Keratinocyte (primary cell): ENCODE results near the gene GPC5. TPM values are rescaled to one million over a fixed set of nuclear protein-coding genes. Genes with fewer than 3 reads are reported as not detected.

Experiments
- DNase-seq: peaks from one replicate; pipeline ENCODE4 v3.0.0-alpha.2; 2011; ENCODE audit warnings: low read depth, missing footprints, low spot score
- FAIRE-seq: peaks from 2 replicates; lab custom pipeline; 2011; peaks lifted over from hg19 to GRCh38; lab: Jason Lieb, UNC
- H2AFZ ChIP-seq: 2 replicates; pipeline ENCODE4 v1.6.0; 2012; ENCODE audit warnings: low read length, control low read depth, inconsistent platforms; ENCODE audit not compliant: control insufficient read depth
- H3K27ac ChIP-seq: 2 replicates; pipeline ENCODE4 v1.5.1; 2011; ENCODE audit warnings: low read length; ENCODE audit not compliant: control insufficient read depth, insufficient read depth
- H3K27me3 ChIP-seq: 3 replicates; pipeline ENCODE4 v1.6.0; 2011; ENCODE audit warnings: low read length; ENCODE audit not compliant: control insufficient read depth, insufficient read depth; ENCODE audit errors: extremely low read depth
- H3K36me3 ChIP-seq, 2 experiments: 2 replicates in 1 of 2; 3 replicates in 1 of 2; pipeline ENCODE4 v1.5.1; 2011; ENCODE audit warnings: low read length in 2 of 2, mild to moderate bottlenecking in 1 of 2; ENCODE audit not compliant: control insufficient read depth in 2 of 2, insufficient read depth in 2 of 2; ENCODE audit errors: extremely low read depth in 1 of 2
- H3K4me1 ChIP-seq: 3 replicates; pipeline ENCODE4 v1.5.1; 2011; ENCODE audit warnings: low read length; ENCODE audit not compliant: control insufficient read depth, insufficient read depth; ENCODE audit errors: extremely low read depth
- H3K4me2 ChIP-seq: 3 replicates; pipeline ENCODE4 v1.6.0; 2011; ENCODE audit warnings: low read depth, low read length; ENCODE audit not compliant: control insufficient read depth, insufficient read depth; ENCODE audit errors: extremely low read depth
- H3K4me3 ChIP-seq, 3 experiments: fragments of 200-600 bp in 1 of 3; sonication (generic) in 1 of 3; 2 replicates in 2 of 3; 3 replicates in 1 of 3; pipeline ENCODE4 v1.5.1; 2011 to 2016; ENCODE audit warnings: low read length in 3 of 3, mild to moderate bottlenecking in 3 of 3, control low read depth in 2 of 3, inconsistent platforms in 1 of 3, low read depth in 1 of 3, mixed read lengths in 1 of 3, mixed run types in 1 of 3, moderate library complexity in 1 of 3; ENCODE audit not compliant: control insufficient read depth in 2 of 3, insufficient read depth in 2 of 3; ENCODE audit errors: extremely low read depth in 1 of 3
- H3K79me2 ChIP-seq: 2 replicates; pipeline ENCODE4 v1.6.0; 2012; ENCODE audit warnings: low read length; ENCODE audit not compliant: control insufficient read depth, insufficient read depth
- H3K9ac ChIP-seq: 3 replicates; pipeline ENCODE4 v1.6.0; 2011; ENCODE audit warnings: low read length; ENCODE audit not compliant: control insufficient read depth, insufficient read depth; ENCODE audit errors: extremely low read depth
- H3K9me1 ChIP-seq: 3 replicates; pipeline ENCODE4 v1.6.0; 2011; ENCODE audit warnings: low read length; ENCODE audit not compliant: control insufficient read depth, insufficient read depth; ENCODE audit errors: extremely low read depth
- H3K9me3 ChIP-seq: 2 replicates; pipeline ENCODE4 v1.5.1; 2012; ENCODE audit warnings: low read depth, low read length; ENCODE audit not compliant: control insufficient read depth
- H4K20me1 ChIP-seq: 3 replicates; pipeline ENCODE4 v1.6.0; 2011; ENCODE audit warnings: low read length; ENCODE audit not compliant: control insufficient read depth, insufficient read depth; ENCODE audit errors: extremely low read depth
- EZH2 ChIP-seq: IDR thresholded peaks from one replicate; pipeline ENCODE4 v1.6.1; 2012; ENCODE audit warnings: inconsistent platforms, mild to moderate bottlenecking, low read length, moderate library complexity
- dilution Hi-C: fragments of 300-500 bp; cut with MboI; formaldehyde crosslinking; loops from one replicate; pipeline ENCODE4 v1.7.0; 2020; ENCODE audit warnings: low sequenced_read_pairs; ENCODE audit not compliant: extremely low pct_ligation_motif_present
- polyA plus RNA-seq, 5 experiments: library from polyadenylated mRNA; depleted of rRNA in 3 of 5; stranded (reverse) in 3 of 5; stranded (forward) in 1 of 5; unstranded in 1 of 5; fragments of >200 nt; gene quantifications; 1 replicate in 1 of 5; 2 replicates in 3 of 5; 3 replicates in 1 of 5; pipeline versions ENCODE4 v1.2.1 to v1.2.3, GENCODE V29; 2011 to 2012; ENCODE audit warnings: missing spikeins in 2 of 5, low read depth in 1 of 5, low replicate concordance in 1 of 5
- TF ChIP-seq, protein P1 (sequence below), 3 experiments: IDR thresholded peaks in 1 of 3; conservative IDR thresholded peaks in 1 of 3; optimal IDR thresholded peaks in 1 of 3; 2 replicates in 2 of 3; 3 replicates in 1 of 3; pipeline versions ENCODE3 to v1.5.1; 2011; ENCODE audit warnings: low read length in 3 of 3, mild to moderate bottlenecking in 3 of 3, moderate library complexity in 2 of 3, control low read depth in 1 of 3, inconsistent platforms in 1 of 3; ENCODE audit not compliant: insufficient read depth in 2 of 3; ENCODE audit errors: extremely low read depth in 1 of 3

Gene GPC5
- polyA plus RNA-seq, 1 donor (not counting 4 experiments of a cell fraction or from before 2014, with no cell fraction given), result 0.10 TPM

DNA sequence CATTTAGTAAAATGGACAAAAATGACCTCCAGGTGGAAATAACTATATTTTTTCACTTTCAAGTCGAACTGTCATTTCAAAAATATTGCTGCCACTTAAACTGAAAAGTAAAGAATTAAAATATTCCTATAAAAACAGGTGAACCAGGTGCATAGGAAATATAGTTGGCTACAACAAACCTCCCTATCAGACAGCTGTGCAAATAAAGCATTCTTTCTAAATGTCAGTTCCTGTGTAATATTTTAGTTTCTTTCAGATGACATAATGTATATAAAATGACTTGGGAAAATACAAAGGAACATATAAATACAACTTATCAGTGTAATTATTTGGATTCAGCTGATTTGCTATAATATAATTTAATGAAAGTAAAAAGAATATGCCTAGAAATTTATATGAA is 1424.6 kb downstream of the GPC5 start:
- FAIRE-seq, result no peak

DNA sequence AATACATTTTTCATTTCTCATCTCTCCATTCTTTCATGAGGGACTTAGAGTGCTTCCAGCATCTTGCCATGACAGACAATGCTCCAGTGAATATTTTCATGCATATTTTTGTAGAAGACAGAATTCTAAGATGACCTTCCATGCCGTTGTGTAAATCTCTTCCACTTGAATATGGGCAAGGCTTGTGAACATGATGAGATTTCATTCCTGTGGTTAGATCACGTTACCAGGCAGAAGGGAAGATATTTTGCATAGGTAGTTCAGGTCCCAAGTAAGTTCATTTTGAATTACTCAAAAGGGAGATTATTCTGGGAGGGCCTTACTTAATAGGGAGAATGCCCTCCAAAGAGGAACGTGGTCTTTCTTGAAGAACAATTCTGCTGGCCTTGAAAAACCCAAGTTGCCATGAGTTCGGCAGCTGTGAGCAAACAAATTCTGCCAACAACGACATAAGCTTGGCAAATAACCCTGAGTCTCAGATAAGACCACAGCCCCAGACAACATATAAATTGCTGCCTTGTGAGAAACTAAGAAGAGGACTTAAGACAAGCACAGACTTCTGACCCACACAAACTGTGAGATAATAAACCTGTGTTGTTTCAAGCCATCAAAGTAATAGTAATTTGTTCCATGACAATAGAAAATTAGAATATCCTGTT is 1427.6 kb downstream of the GPC5 start:
- no peaks in the 10 kb centered on the region for H3K36me3 ChIP-seq
- H3K27ac ChIP-seq, result no peak overlapping the region
- dilution Hi-C loops, result no loop called here
- no peak for FAIRE-seq
- no peak for TF ChIP-seq EZH2
- TF ChIP-seq, protein P1, sequence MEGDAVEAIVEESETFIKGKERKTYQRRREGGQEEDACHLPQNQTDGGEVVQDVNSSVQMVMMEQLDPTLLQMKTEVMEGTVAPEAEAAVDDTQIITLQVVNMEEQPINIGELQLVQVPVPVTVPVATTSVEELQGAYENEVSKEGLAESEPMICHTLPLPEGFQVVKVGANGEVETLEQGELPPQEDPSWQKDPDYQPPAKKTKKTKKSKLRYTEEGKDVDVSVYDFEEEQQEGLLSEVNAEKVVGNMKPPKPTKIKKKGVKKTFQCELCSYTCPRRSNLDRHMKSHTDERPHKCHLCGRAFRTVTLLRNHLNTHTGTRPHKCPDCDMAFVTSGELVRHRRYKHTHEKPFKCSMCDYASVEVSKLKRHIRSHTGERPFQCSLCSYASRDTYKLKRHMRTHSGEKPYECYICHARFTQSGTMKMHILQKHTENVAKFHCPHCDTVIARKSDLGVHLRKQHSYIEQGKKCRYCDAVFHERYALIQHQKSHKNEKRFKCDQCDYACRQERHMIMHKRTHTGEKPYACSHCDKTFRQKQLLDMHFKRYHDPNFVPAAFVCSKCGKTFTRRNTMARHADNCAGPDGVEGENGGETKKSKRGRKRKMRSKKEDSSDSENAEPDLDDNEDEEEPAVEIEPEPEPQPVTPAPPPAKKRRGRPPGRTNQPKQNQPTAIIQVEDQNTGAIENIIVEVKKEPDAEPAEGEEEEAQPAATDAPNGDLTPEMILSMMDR (optimal IDR thresholded peaks at IDR 0.05 in 1 of 3, IDR thresholded peaks at IDR 0.05 in 1 of 3, conservative IDR thresholded peaks at IDR 0.05 in 1 of 3; ENCODE audit: extremely low read depth in 1 of 3, insufficient read depth in 2 of 3, low read length in 3 of 3), result no peak
- no peaks in the 10 kb centered on the region for H4K20me1 ChIP-seq
- H3K9ac ChIP-seq, result no peak overlapping the region
- no peaks in the 10 kb centered on the region for H3K9me3 ChIP-seq
- no peak overlapping the region for H2AFZ ChIP-seq
- H3K4me3 ChIP-seq, result no peak overlapping the region
- H3K79me2 ChIP-seq, result no peaks in the 10 kb centered on the region
- H3K4me1 ChIP-seq, result no peaks in the 10 kb centered on the region
- no peaks in the 10 kb centered on the region for H3K9me1 ChIP-seq
- no peaks in the 10 kb centered on the region for H3K27me3 ChIP-seq
- DNase-seq, result no peak
- H3K4me2 ChIP-seq, result no peak overlapping the region

More for the DNA sequence above, 1424.6 kb downstream of the GPC5 start:
- no peak for DNase-seq
- Histone ChIP-seq H3K27ac (no peak overlapping the region), H4K20me1 (no peaks in the 10 kb centered on the region), H3K4me2 (no peak overlapping the region), H3K4me3 (no peak overlapping the region), H3K27me3 (no peaks in the 10 kb centered on the region), H3K79me2 (no peaks in the 10 kb centered on the region), H3K36me3 (no peaks in the 10 kb centered on the region), H2AFZ (no peak overlapping the region), H3K9ac (no peak overlapping the region), H3K9me1 (no peaks in the 10 kb centered on the region), H3K9me3 (no peaks in the 10 kb centered on the region), H3K4me1 (no peaks in the 10 kb centered on the region)
- dilution Hi-C loops, result no loop called here
- TF ChIP-seq, protein P1 (optimal IDR thresholded peaks at IDR 0.05 in 1 of 3, IDR thresholded peaks at IDR 0.05 in 1 of 3, conservative IDR thresholded peaks at IDR 0.05 in 1 of 3; ENCODE audit: extremely low read depth in 1 of 3, insufficient read depth in 2 of 3, low read length in 3 of 3), result no peak
- TF ChIP-seq EZH2, result no peak
